SK-N-SH (cell line): ENCODE data around the gene GRK5. TPM values are rescaled to one million over a fixed set of nuclear protein-coding genes. Genes with fewer than 3 reads are reported as not detected.

Experiments used
- CTCF ChIA-PET: fragments of 300-600, 350-600 bp; formaldehyde crosslinking; extraction: SDS; loops from one replicate; lab custom pipeline; 2021; lab: Yijun Ruan, JAX
- POLR2A ChIA-PET: fragments of 350-600 bp; sonication (Branson Sonifier 250); formaldehyde crosslinking; extraction: SDS; loops from one replicate; lab custom pipeline; 2020; ENCODE audit warnings: antibody characterized with exemption, inconsistent platforms; lab: Yijun Ruan, JAX
- DNase-seq: peaks from one replicate; pipeline ENCODE4 v3.0.0; 2012
- H2AFZ ChIP-seq: fragments of 200-600 bp; sonication (generic); 2 replicates; pipeline ENCODE4 v1.8.1; 2016; ENCODE audit warnings: antibody characterized with exemption, mild to moderate bottlenecking, low read depth
- H3F3A ChIP-seq: fragments of 200-600 bp; sonication (generic); replicated peaks from 2 replicates; pipeline ENCODE3; 2016; ENCODE audit warnings: antibody characterized with exemption, mild to moderate bottlenecking; ENCODE audit not compliant: insufficient read depth
- H3K27ac ChIP-seq, 2 experiments: fragments of 200-500 bp in 1 of 2; fragments of 200-600 bp in 1 of 2; sonication (Bioruptor generic) in 1 of 2; sonication (generic), shearing (Covaris generic) in 1 of 2; 2 replicates each; pipeline versions ENCODE4 v1.5.1 to v1.6.1; 2014 to 2016; ENCODE audit warnings: low read depth in 2 of 2, inconsistent platforms in 1 of 2, low read length in 1 of 2, mild to moderate bottlenecking in 1 of 2, mixed read lengths in 1 of 2
- H3K27me3 ChIP-seq: fragments of 200-600 bp; sonication (generic), shearing (Covaris generic); 2 replicates; pipeline ENCODE4 v1.6.1; 2016; ENCODE audit warnings: mixed run types; ENCODE audit not compliant: insufficient read depth
- H3K36me3 ChIP-seq, 2 experiments: fragments of 200-500 bp in 1 of 2; fragments of 200-600 bp in 1 of 2; sonication (Bioruptor generic) in 1 of 2; sonication (generic) in 1 of 2; replicated peaks in 1 of 2; 2 replicates each; pipeline versions ENCODE3 to v1.5.1; 2014 to 2016; ENCODE audit warnings: low read length in 1 of 2, mild to moderate bottlenecking in 1 of 2; ENCODE audit not compliant: insufficient read depth in 2 of 2, control insufficient read depth in 1 of 2
- H3K4me1 ChIP-seq, 2 experiments: fragments of 200-500 bp in 1 of 2; fragments of 200-600 bp in 1 of 2; sonication (Bioruptor generic) in 1 of 2; sonication (generic), shearing (Covaris generic) in 1 of 2; 2 replicates each; pipeline versions ENCODE4 v1.5.1 to v1.6.1; 2014 to 2016; ENCODE audit warnings: low read depth in 1 of 2, low read length in 1 of 2, mixed run types in 1 of 2; ENCODE audit not compliant: insufficient read depth in 2 of 2, control insufficient read depth in 1 of 2
- H3K4me2 ChIP-seq: fragments of 200-600 bp; sonication (generic), shearing (Covaris generic); 2 replicates; pipeline ENCODE4 v1.6.1; 2017; ENCODE audit warnings: mixed run types
- H3K4me3 ChIP-seq, 2 experiments: fragments of 200-500 bp in 1 of 2; fragments of 200-600 bp in 1 of 2; sonication (Bioruptor generic) in 1 of 2; sonication (generic), shearing (Covaris generic) in 1 of 2; 2 replicates each; pipeline versions ENCODE4 v1.5.1 to v1.8.1; 2014 to 2016; ENCODE audit warnings: low read depth in 2 of 2, inconsistent platforms in 1 of 2, low read length in 1 of 2, mild to moderate bottlenecking in 1 of 2, mixed read lengths in 1 of 2, moderate library complexity in 1 of 2
- H3K79me2 ChIP-seq: fragments of 200-600 bp; sonication (generic); 2 replicates; pipeline ENCODE4 v1.8.1; 2017; ENCODE audit warnings: mild to moderate bottlenecking; ENCODE audit not compliant: insufficient read depth
- H3K9ac ChIP-seq: fragments of 200-600 bp; sonication (generic); 2 replicates; pipeline ENCODE4 v1.6.1; 2017; ENCODE audit warnings: mixed run types
- H3K9me2 ChIP-seq: fragments of 200-600 bp; sonication (generic); 2 replicates; pipeline ENCODE4 v1.6.1; 2017; ENCODE audit warnings: mixed run types
- H3K9me3 ChIP-seq: fragments of 200-600 bp; sonication (generic); 2 replicates; pipeline ENCODE4 v1.6.1; 2017; ENCODE audit warnings: mixed run types, mild to moderate bottlenecking, moderate library complexity
- H4K20me1 ChIP-seq: fragments of 200-600 bp; sonication (generic); 2 replicates; pipeline ENCODE4 v1.6.1; 2017; ENCODE audit warnings: mild to moderate bottlenecking, mixed run types; ENCODE audit not compliant: insufficient read depth
- CHD2 ChIP-seq: fragments of 150-350 bp; IDR thresholded peaks from 2 replicates; pipeline ENCODE4 v1.6.1; 2018; ENCODE audit warnings: low read length; ENCODE audit not compliant: partially characterized antibody
- ELF1 ChIP-seq: IDR thresholded peaks from 2 replicates; pipeline ENCODE4 v1.4.0; 2012
- EP300 ChIP-seq, 2 experiments: IDR thresholded peaks; 2 replicates each; pipeline versions ENCODE4 v1.4.0 to v1.6.1; 2012; ENCODE audit warnings: borderline replicate concordance in 1 of 2, low read depth in 1 of 2, low read length in 1 of 2
- EZH2phosphoT487 ChIP-seq: fragments of 200-600 bp; sonication (generic); IDR thresholded peaks from 2 replicates; pipeline ENCODE4 v1.6.1; 2017; ENCODE audit warnings: low read depth, mixed run types, mild to moderate bottlenecking, antibody characterized with exemption, moderate library complexity, borderline replicate concordance
- FOSL2 ChIP-seq: IDR thresholded peaks from 2 replicates; pipeline ENCODE4 v1.4.0; 2012; ENCODE audit warnings: low read depth, mild to moderate bottlenecking, moderate library complexity, borderline replicate concordance
- FOXM1 ChIP-seq: IDR thresholded peaks from 2 replicates; pipeline ENCODE4 v1.4.0; 2012; ENCODE audit warnings: low read depth, mild to moderate bottlenecking
- JUND ChIP-seq: IDR thresholded peaks from 2 replicates; pipeline ENCODE4 v1.4.0; 2012
- MEF2A ChIP-seq: IDR thresholded peaks from 2 replicates; pipeline ENCODE4 v1.4.0; 2012; ENCODE audit warnings: low read depth, borderline replicate concordance
- POLR2AphosphoS5 ChIP-seq: IDR thresholded peaks from 2 replicates; pipeline ENCODE4 v1.6.1; 2012; ENCODE audit warnings: low read depth, low read length
- RAD21 ChIP-seq: IDR thresholded peaks from 2 replicates; pipeline ENCODE4 v1.6.1; 2012; ENCODE audit warnings: mild to moderate bottlenecking, low read length
- RCOR1 ChIP-seq: fragments of 150-350 bp; IDR thresholded peaks from 2 replicates; pipeline ENCODE4 v1.6.1; 2017; ENCODE audit warnings: antibody characterized with exemption, low read length
- RFX5 ChIP-seq: IDR thresholded peaks from 2 replicates; pipeline ENCODE4 v1.6.1; 2012; ENCODE audit warnings: mild to moderate bottlenecking, improper control_type of control experiment, low read length
- RXRA ChIP-seq: IDR thresholded peaks from 2 replicates; pipeline ENCODE4 v1.4.0; 2012; ENCODE audit warnings: low read depth, mild to moderate bottlenecking, borderline replicate concordance
- SIN3A ChIP-seq: IDR thresholded peaks from 2 replicates; pipeline ENCODE4 v1.6.1; 2012; ENCODE audit warnings: low read depth, mild to moderate bottlenecking, low read length, moderate library complexity, borderline replicate concordance
- TAF1 ChIP-seq: IDR thresholded peaks from 2 replicates; pipeline ENCODE4 v1.6.1; 2012; ENCODE audit warnings: low read depth, mild to moderate bottlenecking, low read length, moderate library complexity, borderline replicate concordance
- TEAD4 ChIP-seq: IDR thresholded peaks from 2 replicates; pipeline ENCODE4 v1.4.0; 2012; ENCODE audit warnings: mild to moderate bottlenecking, borderline replicate concordance; ENCODE audit not compliant: insufficient read depth
- WGBS: methylation state at CpG from one replicate; pipeline ENCODE4 v1.1.6; 2017; ENCODE audit warnings: low lambda C conversion rate; 5-methylcytosine and 5-hydroxymethylcytosine counted together
- polyA plus RNA-seq, 3 experiments: library from polyadenylated mRNA; depleted of rRNA; stranded (reverse); fragments of >200 nt; gene quantifications; 2 replicates each; pipeline ENCODE4 v1.2.3, GENCODE V29; 2012
- TF ChIP-seq, protein P1 (sequence below): IDR thresholded peaks from 2 replicates; pipeline ENCODE4; 2012
- TF ChIP-seq, protein P2 (sequence below): IDR thresholded peaks from 2 replicates; pipeline ENCODE4 v1.4.0; 2012; ENCODE audit warnings: low read depth
- TF ChIP-seq, protein P3 (sequence below): IDR thresholded peaks from 2 replicates; pipeline ENCODE4 v1.4.0; 2012; ENCODE audit warnings: low read depth, borderline replicate concordance
- TF ChIP-seq, protein P4 (sequence below): fragments of 150-350 bp; IDR thresholded peaks from 2 replicates; pipeline ENCODE4 v1.6.1; 2016; ENCODE audit warnings: mild to moderate bottlenecking, low read depth, low read length
- TF ChIP-seq, protein P5 (sequence below): IDR thresholded peaks from 2 replicates; pipeline ENCODE4 v1.6.1; 2012; ENCODE audit warnings: mild to moderate bottlenecking, low read depth, low read length, moderate library complexity
- TF ChIP-seq, protein P6 (sequence below): fragments of 200-600 bp; sonication (generic); IDR thresholded peaks from 2 replicates; pipeline ENCODE4 v1.6.1; 2017; ENCODE audit warnings: antibody characterized with exemption, mild to moderate bottlenecking, moderate library complexity
- TF ChIP-seq, protein P7 (sequence below): IDR thresholded peaks from 2 replicates; pipeline ENCODE4 v1.4.0; 2012; ENCODE audit warnings: low read depth, borderline replicate concordance

The GRK5 gene
- polyA plus RNA-seq, 1 of the 3 experiments (the other 2 are of a cell fraction): 12.1 TPM

DNA sequence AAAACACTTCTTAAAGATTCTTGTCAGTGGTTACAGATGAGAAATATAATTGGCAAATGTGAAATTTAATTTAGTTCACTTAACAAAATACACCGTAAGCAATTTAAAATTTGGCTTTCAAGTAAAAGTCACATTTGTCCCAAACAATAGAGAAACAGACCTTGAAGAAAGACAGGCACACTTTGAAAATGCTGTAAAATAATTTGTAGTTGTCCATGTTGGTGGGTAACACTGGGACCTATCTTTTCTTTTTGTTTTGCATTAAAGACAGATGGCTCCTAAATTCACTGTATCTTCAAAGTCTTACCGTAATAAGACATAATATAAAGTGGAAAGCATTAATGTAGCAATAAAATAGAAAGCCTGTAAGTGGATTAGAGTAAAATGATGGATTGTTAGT lies 3.3 kb downstream of the GRK5 start:
- peak overlapping the region; percentile 52; the same call in 1 of the 2 replicates for H2AFZ ChIP-seq
- H3K27me3 ChIP-seq: no peaks in the 10 kb centered on the region
- no peak overlapping the region for H3K4me3 ChIP-seq
- ChIA-PET POLR2A (interaction anchor here (0.9 kb wide), 1 partner anchor 43 kb away, joined by 3 read pairs; no protein-coding TSS in a partner anchor), CTCF (interaction anchor here (0.7 to 15.4 kb wide), 15 partner anchors 10 to 442 kb away, joined by 3 to 505 read pairs (median 8); no protein-coding TSS in a partner anchor)
- H3K9ac ChIP-seq: peak overlapping the region; percentile 74; the same call in 1 of the 2 replicates
- H4K20me1 ChIP-seq: no peaks in the 10 kb centered on the region
- DNase-seq: peak; percentile 36
- H3K9me2 ChIP-seq: no peaks in the 10 kb centered on the region
- H3K27ac ChIP-seq: peak overlapping the region; percentile 67 to 98
- H3K79me2 ChIP-seq: peaks cover 57% of the 10 kb centered on the region
- H3F3A ChIP-seq: peaks cover 30% of the 10 kb centered on the region
- whole genome bisulfite sequencing: 28% methylated on average over 2 of the region's 2 CpGs
- no peaks in the 10 kb centered on the region for H3K9me3 ChIP-seq
- no peaks in the 10 kb centered on the region for H3K36me3 ChIP-seq
- H3K4me1 ChIP-seq: peaks cover 29 to 50% of the 10 kb centered on the region in 2 experiments
- peak overlapping the region; percentile 97 for H3K4me2 ChIP-seq
- TF ChIP-seq TEAD4 (no peak; the same call in 1 of the 2 replicates), POLR2AphosphoS5 (peak; percentile 56; the same call in 1 of the 2 replicates), JUND (no peak), TAF1 (no peak), RFX5 (no peak), ELF1 (no peak), EZH2phosphoT487 (no peak), RXRA (no peak), EP300 (IDR thresholded peaks at IDR 0.05; ENCODE audit: borderline replicate concordance in 1 of 2, low read depth in 1 of 2, low read length in 1 of 2) (peak in 1 of 2 experiments; percentile 97; a peak in 2 of 4 replicates), FOSL2 (no peak), MEF2A (no peak), CHD2 (peak; percentile 53), RAD21 (no peak; the same call in 1 of the 2 replicates), RCOR1 (peak; percentile 86), FOXM1 (no peak), SIN3A (no peak)
- TF ChIP-seq, protein P1, sequence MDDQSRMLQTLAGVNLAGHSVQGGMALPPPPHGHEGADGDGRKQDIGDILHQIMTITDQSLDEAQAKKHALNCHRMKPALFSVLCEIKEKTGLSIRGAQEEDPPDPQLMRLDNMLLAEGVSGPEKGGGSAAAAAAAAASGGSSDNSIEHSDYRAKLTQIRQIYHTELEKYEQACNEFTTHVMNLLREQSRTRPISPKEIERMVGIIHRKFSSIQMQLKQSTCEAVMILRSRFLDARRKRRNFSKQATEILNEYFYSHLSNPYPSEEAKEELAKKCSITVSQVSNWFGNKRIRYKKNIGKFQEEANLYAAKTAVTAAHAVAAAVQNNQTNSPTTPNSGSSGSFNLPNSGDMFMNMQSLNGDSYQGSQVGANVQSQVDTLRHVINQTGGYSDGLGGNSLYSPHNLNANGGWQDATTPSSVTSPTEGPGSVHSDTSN: no peak
- TF ChIP-seq, protein P2, sequence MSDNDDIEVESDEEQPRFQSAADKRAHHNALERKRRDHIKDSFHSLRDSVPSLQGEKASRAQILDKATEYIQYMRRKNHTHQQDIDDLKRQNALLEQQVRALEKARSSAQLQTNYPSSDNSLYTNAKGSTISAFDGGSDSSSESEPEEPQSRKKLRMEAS: no peak
- TF ChIP-seq, protein P3, sequence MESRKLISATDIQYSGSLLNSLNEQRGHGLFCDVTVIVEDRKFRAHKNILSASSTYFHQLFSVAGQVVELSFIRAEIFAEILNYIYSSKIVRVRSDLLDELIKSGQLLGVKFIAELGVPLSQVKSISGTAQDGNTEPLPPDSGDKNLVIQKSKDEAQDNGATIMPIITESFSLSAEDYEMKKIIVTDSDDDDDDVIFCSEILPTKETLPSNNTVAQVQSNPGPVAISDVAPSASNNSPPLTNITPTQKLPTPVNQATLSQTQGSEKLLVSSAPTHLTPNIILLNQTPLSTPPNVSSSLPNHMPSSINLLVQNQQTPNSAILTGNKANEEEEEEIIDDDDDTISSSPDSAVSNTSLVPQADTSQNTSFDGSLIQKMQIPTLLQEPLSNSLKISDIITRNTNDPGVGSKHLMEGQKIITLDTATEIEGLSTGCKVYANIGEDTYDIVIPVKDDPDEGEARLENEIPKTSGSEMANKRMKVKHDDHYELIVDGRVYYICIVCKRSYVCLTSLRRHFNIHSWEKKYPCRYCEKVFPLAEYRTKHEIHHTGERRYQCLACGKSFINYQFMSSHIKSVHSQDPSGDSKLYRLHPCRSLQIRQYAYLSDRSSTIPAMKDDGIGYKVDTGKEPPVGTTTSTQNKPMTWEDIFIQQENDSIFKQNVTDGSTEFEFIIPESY: no peak
- TF ChIP-seq, protein P4, sequence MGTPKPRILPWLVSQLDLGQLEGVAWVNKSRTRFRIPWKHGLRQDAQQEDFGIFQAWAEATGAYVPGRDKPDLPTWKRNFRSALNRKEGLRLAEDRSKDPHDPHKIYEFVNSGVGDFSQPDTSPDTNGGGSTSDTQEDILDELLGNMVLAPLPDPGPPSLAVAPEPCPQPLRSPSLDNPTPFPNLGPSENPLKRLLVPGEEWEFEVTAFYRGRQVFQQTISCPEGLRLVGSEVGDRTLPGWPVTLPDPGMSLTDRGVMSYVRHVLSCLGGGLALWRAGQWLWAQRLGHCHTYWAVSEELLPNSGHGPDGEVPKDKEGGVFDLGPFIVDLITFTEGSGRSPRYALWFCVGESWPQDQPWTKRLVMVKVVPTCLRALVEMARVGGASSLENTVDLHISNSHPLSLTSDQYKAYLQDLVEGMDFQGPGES: no peak
- TF ChIP-seq, protein P5, sequence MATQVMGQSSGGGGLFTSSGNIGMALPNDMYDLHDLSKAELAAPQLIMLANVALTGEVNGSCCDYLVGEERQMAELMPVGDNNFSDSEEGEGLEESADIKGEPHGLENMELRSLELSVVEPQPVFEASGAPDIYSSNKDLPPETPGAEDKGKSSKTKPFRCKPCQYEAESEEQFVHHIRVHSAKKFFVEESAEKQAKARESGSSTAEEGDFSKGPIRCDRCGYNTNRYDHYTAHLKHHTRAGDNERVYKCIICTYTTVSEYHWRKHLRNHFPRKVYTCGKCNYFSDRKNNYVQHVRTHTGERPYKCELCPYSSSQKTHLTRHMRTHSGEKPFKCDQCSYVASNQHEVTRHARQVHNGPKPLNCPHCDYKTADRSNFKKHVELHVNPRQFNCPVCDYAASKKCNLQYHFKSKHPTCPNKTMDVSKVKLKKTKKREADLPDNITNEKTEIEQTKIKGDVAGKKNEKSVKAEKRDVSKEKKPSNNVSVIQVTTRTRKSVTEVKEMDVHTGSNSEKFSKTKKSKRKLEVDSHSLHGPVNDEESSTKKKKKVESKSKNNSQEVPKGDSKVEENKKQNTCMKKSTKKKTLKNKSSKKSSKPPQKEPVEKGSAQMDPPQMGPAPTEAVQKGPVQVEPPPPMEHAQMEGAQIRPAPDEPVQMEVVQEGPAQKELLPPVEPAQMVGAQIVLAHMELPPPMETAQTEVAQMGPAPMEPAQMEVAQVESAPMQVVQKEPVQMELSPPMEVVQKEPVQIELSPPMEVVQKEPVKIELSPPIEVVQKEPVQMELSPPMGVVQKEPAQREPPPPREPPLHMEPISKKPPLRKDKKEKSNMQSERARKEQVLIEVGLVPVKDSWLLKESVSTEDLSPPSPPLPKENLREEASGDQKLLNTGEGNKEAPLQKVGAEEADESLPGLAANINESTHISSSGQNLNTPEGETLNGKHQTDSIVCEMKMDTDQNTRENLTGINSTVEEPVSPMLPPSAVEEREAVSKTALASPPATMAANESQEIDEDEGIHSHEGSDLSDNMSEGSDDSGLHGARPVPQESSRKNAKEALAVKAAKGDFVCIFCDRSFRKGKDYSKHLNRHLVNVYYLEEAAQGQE: no peak
- TF ChIP-seq, protein P6, sequence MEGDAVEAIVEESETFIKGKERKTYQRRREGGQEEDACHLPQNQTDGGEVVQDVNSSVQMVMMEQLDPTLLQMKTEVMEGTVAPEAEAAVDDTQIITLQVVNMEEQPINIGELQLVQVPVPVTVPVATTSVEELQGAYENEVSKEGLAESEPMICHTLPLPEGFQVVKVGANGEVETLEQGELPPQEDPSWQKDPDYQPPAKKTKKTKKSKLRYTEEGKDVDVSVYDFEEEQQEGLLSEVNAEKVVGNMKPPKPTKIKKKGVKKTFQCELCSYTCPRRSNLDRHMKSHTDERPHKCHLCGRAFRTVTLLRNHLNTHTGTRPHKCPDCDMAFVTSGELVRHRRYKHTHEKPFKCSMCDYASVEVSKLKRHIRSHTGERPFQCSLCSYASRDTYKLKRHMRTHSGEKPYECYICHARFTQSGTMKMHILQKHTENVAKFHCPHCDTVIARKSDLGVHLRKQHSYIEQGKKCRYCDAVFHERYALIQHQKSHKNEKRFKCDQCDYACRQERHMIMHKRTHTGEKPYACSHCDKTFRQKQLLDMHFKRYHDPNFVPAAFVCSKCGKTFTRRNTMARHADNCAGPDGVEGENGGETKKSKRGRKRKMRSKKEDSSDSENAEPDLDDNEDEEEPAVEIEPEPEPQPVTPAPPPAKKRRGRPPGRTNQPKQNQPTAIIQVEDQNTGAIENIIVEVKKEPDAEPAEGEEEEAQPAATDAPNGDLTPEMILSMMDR: no peak
- TF ChIP-seq, protein P7, sequence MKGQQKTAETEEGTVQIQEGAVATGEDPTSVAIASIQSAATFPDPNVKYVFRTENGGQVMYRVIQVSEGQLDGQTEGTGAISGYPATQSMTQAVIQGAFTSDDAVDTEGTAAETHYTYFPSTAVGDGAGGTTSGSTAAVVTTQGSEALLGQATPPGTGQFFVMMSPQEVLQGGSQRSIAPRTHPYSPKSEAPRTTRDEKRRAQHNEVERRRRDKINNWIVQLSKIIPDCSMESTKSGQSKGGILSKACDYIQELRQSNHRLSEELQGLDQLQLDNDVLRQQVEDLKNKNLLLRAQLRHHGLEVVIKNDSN: no peak
